A172 (cell line): ENCODE data around the gene PTPRM. TPM values are rescaled to one million over a fixed set of nuclear protein-coding genes. Genes with fewer than 3 reads are reported as not detected.

ENCODE experiments used
- DNase-seq: peaks from one replicate; pipeline ENCODE4 v3.0.0-alpha.2; 2015; ENCODE audit warnings: low spot score
- total RNA-seq: library from RNA; depleted of rRNA; stranded (reverse); fragments of >200 nt; shearing (Covaris generic); gene quantifications from 2 replicates; pipeline ENCODE4 v1.2.3, GENCODE V29; 2014

The PTPRM gene
- total RNA-seq, 1 experiment from 2014 or later = 26.4 TPM

- DNase-seq = no peak
Measured at GRCh38 chr18:8107426-8107825, 540.3 kb downstream of the PTPRM start.

- no peak for DNase-seq
Measured at GRCh38 chr18:8114480-8114879, 547.4 kb downstream of the PTPRM start.

- DNase-seq = peak; percentile 55
Measured at GRCh38 chr18:8116341-8117005, 549.4 kb downstream of the PTPRM start.

GRCh38 chr18:8117006-8117371, 549.9 kb downstream of the PTPRM start:
- DNase-seq = no peak

- no peak for DNase-seq
Measured at GRCh38 chr18:8121101-8121500, 554.0 kb downstream of the PTPRM start.

GRCh38 chr18:8121942-8122480, 554.9 kb downstream of the PTPRM start:
- peak; percentile 42 for DNase-seq

- no peak for DNase-seq
Measured at GRCh38 chr18:8124232-8125146, 557.4 kb downstream of the PTPRM start.

GRCh38 chr18:8130096-8130495, 563.0 kb downstream of the PTPRM start:
- no peak for DNase-seq

- DNase-seq = no peak
Measured at GRCh38 chr18:8133032-8133431, 565.9 kb downstream of the PTPRM start.

- no peak for DNase-seq
Measured at GRCh38 chr18:8133888-8134287, 566.8 kb downstream of the PTPRM start.

- DNase-seq = no peak
Measured at GRCh38 chr18:8139127-8139527, 572.0 kb downstream of the PTPRM start.

- no peak for DNase-seq
Measured at GRCh38 chr18:8139891-8140406, 572.8 kb downstream of the PTPRM start.

GRCh38 chr18:8140841-8141501, 573.9 kb downstream of the PTPRM start:
- DNase-seq = peak; percentile 49

- DNase-seq = peak; percentile 71
Measured at GRCh38 chr18:8142131-8142711, 575.1 kb downstream of the PTPRM start.

- DNase-seq = no peak
Measured at GRCh38 chr18:8142932-8143331, 575.8 kb downstream of the PTPRM start.

GRCh38 chr18:8151181-8151580, 584.1 kb downstream of the PTPRM start:
- DNase-seq = peak; percentile 71

- peak; percentile 62 for DNase-seq
Measured at GRCh38 chr18:8153887-8154583, 586.9 kb downstream of the PTPRM start.

- no peak for DNase-seq
Measured at GRCh38 chr18:8162802-8163201, 595.7 kb downstream of the PTPRM start.

- no peak for DNase-seq
Measured at GRCh38 chr18:8163286-8163959, 596.3 kb downstream of the PTPRM start.

GRCh38 chr18:8165095-8165494, 598.0 kb downstream of the PTPRM start:
- no peak for DNase-seq
